GM19463 (cell line): ENCODE data around the gene SEMA4G.

Experiments used
- ATAC-seq: cut with Tn5 transposase; IDR thresholded peaks from one replicate; pipeline ENCODE4 v1.9.1; 2021; ENCODE audit warnings: mild to moderate bottlenecking, moderate library complexity; ENCODE audit not compliant: unreplicated experiment

Gene SEMA4G

GRCh38 chr10:100969187-100970075 is at the start of gene SEMA4G:
SEMA4G (plus strand) TSS chr10:100969504; CDS start chr10:100972913, 3,409 bp downstream.
- no peak for ATAC-seq

DNA sequence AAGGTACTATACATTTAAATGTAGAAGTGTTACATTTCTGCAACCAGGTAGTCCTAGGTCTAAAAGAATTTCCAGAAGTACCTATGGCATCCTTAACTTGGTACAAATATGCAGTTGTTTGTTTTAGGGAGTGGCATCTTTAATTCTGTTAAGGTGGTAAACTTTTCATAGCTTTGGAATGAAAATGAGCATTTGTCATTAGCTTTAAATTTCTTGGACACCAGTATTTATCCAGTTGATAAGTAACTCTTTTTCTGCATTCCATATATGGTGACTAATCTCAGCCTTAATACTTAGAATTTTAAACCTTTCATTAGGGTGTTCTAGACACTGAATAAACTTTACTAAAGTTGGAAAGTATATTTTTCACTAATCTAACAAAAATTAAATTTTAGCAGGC is 45.7 kb upstream of the SEMA4G start:
- ATAC-seq, result no peak

DNA sequence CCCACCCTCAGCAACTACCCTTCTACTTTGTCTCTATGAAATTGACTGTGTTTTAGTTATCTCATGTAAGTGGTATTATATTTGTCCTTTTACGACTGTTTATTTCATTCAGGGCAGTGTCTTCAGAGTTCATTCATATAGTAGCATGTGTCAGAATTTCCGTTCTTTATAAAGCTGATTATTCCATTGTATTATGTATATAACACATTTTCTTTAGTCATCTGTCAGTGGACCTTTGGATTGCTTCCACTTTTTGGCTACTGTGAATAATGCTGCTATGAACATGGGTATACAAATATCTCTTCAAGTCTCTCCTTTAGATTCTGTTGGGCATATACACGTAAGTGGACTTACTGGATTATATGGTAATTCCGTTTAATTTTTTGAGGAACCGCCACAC is 42.0 kb upstream of the SEMA4G start:
- no peak for ATAC-seq

- no peak for ATAC-seq
Observed at GRCh38 chr10:100928039-100928438, 41.3 kb upstream of the SEMA4G start.

GRCh38 chr10:100930368-100930767 is 38.9 kb upstream of the SEMA4G start:
- no peak for ATAC-seq

DNA sequence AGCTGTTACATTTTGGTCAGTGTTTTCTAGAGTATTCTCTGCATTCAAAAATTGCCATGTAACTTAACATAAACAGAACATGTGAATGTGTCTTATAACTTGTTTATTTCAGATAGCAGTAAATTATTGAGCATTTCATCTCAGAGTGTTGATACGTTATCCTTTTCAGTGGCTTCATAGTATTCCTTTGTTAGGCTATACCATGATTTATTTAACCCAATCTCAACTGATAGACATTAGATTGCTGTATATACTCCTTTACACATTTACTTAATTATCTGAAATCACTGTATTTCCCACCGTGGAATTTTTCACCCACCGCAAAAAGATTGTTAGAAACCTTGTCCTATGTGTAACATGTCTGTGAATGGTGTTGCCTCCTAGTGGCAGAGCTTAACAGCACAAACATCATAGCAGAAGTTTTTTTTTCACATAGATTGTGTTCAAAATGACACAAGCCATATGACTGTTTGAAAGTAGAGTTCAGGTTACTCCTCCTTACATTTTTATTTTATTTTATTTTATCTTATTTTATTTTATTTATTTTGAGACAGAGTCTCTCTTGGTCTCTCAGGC is 35.1 kb upstream of the SEMA4G start:
- no peak for ATAC-seq

GRCh38 chr10:100939763-100940344 is 29.4 kb upstream of the SEMA4G start:
- no peak for ATAC-seq

DNA sequence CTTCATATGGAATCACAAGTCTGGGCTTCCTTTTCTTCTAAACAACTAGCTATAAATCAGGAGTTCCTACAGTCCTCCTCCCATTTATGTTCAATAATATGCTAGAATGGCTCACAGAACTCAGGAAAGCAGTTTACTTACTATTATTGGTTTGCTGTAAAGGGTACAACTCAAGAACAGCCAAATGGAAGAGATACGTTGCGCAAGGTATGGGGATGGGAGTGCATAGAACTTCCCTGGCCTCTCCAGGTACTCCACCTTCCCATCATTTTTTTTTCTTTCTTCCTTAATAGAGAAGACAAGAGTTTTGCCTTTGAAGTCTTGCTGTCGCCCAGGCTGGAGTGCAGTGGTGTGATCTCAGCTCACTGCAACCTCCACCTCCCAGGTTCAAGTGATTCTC is 27.1 kb upstream of the SEMA4G start:
- ATAC-seq, result no peak

- no peak for ATAC-seq
Observed at GRCh38 chr10:100943508-100943907, 25.8 kb upstream of the SEMA4G start.

DNA sequence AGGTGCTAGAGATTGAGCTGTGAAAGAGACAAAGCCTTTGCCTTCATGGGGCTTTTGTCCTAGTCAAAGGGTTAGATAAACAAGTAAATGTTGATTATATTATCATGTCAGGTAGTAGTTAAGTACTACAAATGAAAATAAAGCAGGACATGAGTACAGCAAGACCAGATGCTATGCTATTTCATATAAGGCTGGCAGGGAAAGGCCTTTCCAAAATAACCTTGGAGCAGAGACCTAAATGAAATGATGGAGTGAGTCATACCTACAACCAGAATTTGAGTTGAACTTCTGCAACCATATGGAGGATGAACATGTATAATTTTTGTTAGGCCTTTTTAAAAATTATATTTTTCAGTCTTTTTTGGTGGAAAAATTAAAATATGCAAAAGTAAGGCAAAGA is 23.6 kb upstream of the SEMA4G start:
- ATAC-seq, result no peak

- ATAC-seq, result no peak
Observed at GRCh38 chr10:100948916-100949315, 20.4 kb upstream of the SEMA4G start.

GRCh38 chr10:100960251-100960650 is 9.1 kb upstream of the SEMA4G start:
- ATAC-seq, result no peak

GRCh38 chr10:100962351-100963080 is 6.8 kb upstream of the SEMA4G start:
- ATAC-seq, result no peak

DNA sequence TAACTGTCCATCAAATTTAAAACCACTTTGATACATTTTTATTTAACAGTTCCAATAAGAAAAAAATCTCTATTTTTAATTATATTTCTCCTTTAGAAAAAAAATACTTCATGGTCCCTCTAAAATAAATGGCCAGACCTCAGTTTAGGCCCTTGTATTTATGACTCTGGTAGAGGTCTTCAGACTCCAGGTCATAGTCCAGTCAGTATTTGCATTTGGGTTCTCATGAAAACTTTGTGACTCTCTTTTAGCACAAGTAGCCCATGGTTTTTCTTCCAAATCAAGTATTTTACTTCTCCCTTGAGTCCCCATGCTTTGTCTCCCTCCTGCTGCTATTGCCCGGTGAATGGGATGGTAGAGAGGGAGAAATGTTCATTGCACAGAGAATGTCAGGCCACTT is 5.5 kb upstream of the SEMA4G start:
- ATAC-seq, result no peak

GRCh38 chr10:100965820-100966219 is 3.5 kb upstream of the SEMA4G start:
- no peak for ATAC-seq

- no peak for ATAC-seq
Observed at GRCh38 chr10:100966887-100967286, 2.4 kb upstream of the SEMA4G start.

DNA sequence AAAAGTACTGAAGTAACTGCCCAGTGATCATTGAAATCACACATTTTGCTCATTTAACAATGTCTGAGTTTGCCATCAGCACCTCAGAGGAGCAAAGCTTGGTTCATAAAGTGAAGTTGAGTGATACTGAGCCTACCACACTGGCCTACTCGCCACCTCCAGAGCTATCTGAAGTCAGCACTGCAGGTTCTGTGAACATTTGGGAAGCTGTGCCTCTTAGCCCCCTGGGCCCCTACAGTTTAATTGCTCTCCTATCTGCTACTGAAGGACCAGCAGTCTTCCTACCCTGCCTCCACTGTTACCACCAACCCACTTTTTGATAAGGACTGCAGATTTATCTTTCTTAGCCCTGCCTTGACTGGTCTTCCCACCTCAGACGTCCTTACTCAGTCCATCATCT is 2.0 kb upstream of the SEMA4G start:
- ATAC-seq, result no peak

DNA sequence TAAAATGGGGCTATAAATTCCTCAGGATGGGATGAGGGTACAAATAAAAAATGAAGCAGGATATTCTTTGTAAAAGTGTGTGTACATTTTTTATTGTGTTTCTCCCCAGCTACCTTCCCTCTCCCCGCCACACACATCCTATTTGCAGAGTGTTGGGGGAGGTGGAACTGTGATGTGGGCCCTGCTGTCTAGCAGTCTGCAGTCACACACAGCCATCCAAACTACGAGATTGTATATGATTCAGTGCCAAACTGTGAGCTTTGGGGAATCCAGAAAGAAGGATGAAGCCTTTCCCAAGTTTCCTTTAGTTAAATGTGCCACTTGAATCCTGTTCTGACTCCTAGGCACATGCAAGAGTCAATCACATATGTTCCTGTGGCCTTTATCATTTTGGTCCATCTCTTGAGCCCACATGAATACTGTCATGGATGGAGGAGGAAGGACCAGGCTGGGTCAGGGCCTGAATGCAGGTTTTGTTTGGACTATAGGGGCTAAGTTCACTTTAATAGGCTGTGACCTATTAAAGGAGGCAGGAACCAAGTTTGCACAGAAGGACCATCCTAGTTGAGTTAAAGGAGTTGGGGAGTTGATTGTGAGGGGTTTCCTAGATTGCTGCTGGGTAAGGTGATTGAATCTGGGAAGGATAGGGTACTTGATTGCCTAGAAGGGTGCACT is 1.1 kb upstream of the SEMA4G start:
- no peak for ATAC-seq

DNA sequence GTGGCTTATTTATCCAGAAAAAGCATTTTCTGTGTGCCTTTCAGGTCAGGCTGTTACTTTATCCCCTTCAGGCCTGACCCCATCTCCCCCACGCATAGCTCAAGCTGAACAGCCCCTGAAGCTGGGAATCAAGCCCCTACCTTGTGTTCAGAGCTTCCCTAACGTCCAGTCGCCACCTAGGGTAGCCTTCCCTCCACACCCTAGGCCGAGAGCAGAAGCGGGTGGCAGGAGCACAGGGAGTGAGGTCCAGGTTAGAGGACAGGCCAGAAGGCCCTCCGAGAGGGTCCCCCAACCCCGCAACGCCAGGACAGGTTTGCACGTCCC is 479 bp upstream of the SEMA4G start:
- ATAC-seq, result no peak

DNA sequence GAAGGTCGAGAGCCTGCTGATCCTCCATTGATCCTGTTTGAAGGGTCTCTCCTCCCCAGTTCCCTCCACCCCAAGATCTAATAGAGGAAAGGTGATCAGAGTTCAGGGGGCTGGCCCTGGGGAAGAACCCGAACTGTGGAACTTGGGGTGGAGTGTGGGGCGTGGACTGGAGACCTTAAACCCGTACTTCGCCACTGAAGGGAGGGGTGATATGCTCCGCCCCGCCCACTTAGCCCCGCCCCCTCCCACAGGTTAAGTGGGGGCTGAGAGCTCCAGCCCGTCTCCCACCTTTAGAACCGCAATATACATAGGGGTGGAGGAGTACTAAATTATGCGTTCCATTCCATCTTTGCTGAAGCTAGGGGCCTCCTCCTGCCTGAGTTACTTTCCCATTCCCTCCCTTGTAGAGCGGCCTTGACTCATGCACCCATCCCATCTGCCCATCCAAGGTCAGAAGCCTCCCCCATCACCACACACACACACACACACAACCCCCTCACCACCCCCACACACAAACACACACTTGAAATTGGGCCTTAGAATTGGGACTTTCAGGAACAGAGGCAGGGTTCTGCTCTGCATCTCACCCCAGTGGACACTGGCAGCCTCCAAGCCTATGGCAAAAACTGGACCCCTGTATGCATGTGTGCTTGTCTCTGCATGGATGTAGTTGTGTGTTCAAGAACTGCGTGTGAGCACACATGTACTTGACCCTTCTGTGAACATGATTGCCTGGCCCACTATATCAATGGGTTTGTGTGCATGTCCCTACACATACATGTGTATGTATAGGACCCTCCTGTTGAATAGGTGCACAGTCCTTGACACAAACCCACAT is 991 bp downstream of the SEMA4G start:
- no peak for ATAC-seq
